HepG2 (cell line): ENCODE measurements around the gene LUC7L. TPM values are rescaled to one million over a fixed set of nuclear protein-coding genes. Genes with fewer than 3 reads are reported as not detected.

Experiments
- CHD4 ChIP-seq: fragments of 200-600 bp; sonication (generic); IDR thresholded peaks from 2 replicates; pipeline ENCODE4 v1.7.0; 2017; ENCODE audit warnings: mild to moderate bottlenecking, low read length, borderline replicate concordance
- KLF16 ChIP-seq, 2 experiments: sonication (generic) in 1 of 2; formaldehyde crosslinking in 1 of 2; IDR thresholded peaks; 2 replicates each; pipeline versions ENCODE4 v1.6.1 to v1.8.0; 2016 to 2023; ENCODE audit warnings: missing genetic modification reagents in 2 of 2, missing compliant biosample characterization in 1 of 2
- MLX ChIP-seq: IDR thresholded peaks from 2 replicates; pipeline ENCODE4 v1.6.1; 2016
- NCOA1 ChIP-seq: sonication (generic); formaldehyde crosslinking; IDR thresholded peaks from 2 replicates; pipeline ENCODE4 v1.9.0; 2021; ENCODE audit warnings: missing genetic modification reagents
- NCOR1 ChIP-seq: fragments of 200-600 bp; sonication (generic); IDR thresholded peaks from 2 replicates; pipeline ENCODE4 v1.7.0; 2017; ENCODE audit warnings: antibody characterized with exemption, low read length, borderline replicate concordance
- SP140L ChIP-seq: sonication (generic); formaldehyde crosslinking; IDR thresholded peaks from 2 replicates; pipeline ENCODE4 v1.4.0; 2020; ENCODE audit warnings: missing genetic modification reagents, borderline replicate concordance
- TSC22D2 ChIP-seq: sonication (generic); formaldehyde crosslinking; IDR thresholded peaks from 2 replicates; pipeline ENCODE4 v1.5.1; 2020; ENCODE audit warnings: missing genetic modification reagents, mild to moderate bottlenecking, borderline replicate concordance
- ZBTB7B ChIP-seq: sonication (generic); formaldehyde crosslinking; IDR thresholded peaks from 2 replicates; pipeline ENCODE4 v1.4.0; 2020; ENCODE audit warnings: missing genetic modification reagents
- ZFP37 ChIP-seq: sonication (generic); formaldehyde crosslinking; IDR thresholded peaks from 2 replicates; pipeline ENCODE4 v1.4.0; 2020; ENCODE audit warnings: missing genetic modification reagents, borderline replicate concordance
- ZFP90 ChIP-seq: sonication (generic); formaldehyde crosslinking; IDR thresholded peaks from 2 replicates; pipeline ENCODE4 v1.8.0; 2022; ENCODE audit warnings: missing genetic modification reagents, mild to moderate bottlenecking, inconsistent platforms, borderline replicate concordance
- ZIK1 ChIP-seq: sonication (generic); formaldehyde crosslinking; IDR thresholded peaks from 2 replicates; pipeline ENCODE4 v1.5.0; 2020; ENCODE audit warnings: mild to moderate bottlenecking, low read depth, missing genetic modification reagents, borderline replicate concordance
- ZNF343 ChIP-seq: sonication (generic); formaldehyde crosslinking; IDR thresholded peaks from 2 replicates; pipeline ENCODE4 v1.4.0; 2020; ENCODE audit warnings: mild to moderate bottlenecking, missing genetic modification reagents
- ZNF432 ChIP-seq: sonication (generic); formaldehyde crosslinking; IDR thresholded peaks from 2 replicates; pipeline ENCODE4 v1.5.0; 2020; ENCODE audit warnings: missing genetic modification reagents, mild to moderate bottlenecking, borderline replicate concordance
- polyA plus RNA-seq, 8 experiments: library from polyadenylated mRNA; depleted of rRNA in 3 of 8; stranded (reverse) in 7 of 8; unstranded in 1 of 8; fragments of >200 nt; fragmentation: Illumina TruSeq in 4 of 8; extraction: Trizol in 4 of 8; gene quantifications; 2 replicates each; pipeline versions ENCODE4 v1.2.1 to v1.2.3, GENCODE V29; 2011 to 2016; ENCODE audit warnings: low read depth in 4 of 8, missing spikeins in 1 of 8, mixed read lengths in 1 of 8; ENCODE audit not compliant: insufficient read depth in 1 of 8
- total RNA-seq, 5 experiments: library from RNA; depleted of rRNA; stranded (reverse); fragments of >200 nt; fragmentation: Illumina TruSeq; extraction: Trizol; gene quantifications; 2 replicates each; pipeline ENCODE4 v1.2.3, GENCODE V29; 2016; ENCODE audit warnings: low read depth in 1 of 5
- TF ChIP-seq, protein P1 (sequence below): sonication (generic); formaldehyde crosslinking; IDR thresholded peaks from 2 replicates; pipeline ENCODE4 v1.8.1; 2023; ENCODE audit warnings: mild to moderate bottlenecking, missing genetic modification reagents
- TF ChIP-seq, protein P2 (sequence below): sonication (generic); formaldehyde crosslinking; IDR thresholded peaks from 2 replicates; pipeline ENCODE4 v1.4.0; 2020; ENCODE audit warnings: missing genetic modification reagents
- TF ChIP-seq, protein P3 (sequence below): sonication (generic); formaldehyde crosslinking; IDR thresholded peaks from 2 replicates; pipeline ENCODE4 v1.5.1; 2020; ENCODE audit warnings: mild to moderate bottlenecking, missing genetic modification reagents, moderate library complexity
- TF ChIP-seq, protein P4 (sequence below): sonication (generic); formaldehyde crosslinking; IDR thresholded peaks from 2 replicates; pipeline ENCODE4 v1.5.0; 2020; ENCODE audit warnings: missing genetic modification reagents

Gene LUC7L
- total and polyA plus RNA-seq, 2 of the 13 experiments (the other 11 are each of a cell fraction or from before 2014, with no cell fraction given) = 48.7 to 56.9 TPM

- TF ChIP-seq, protein P1, sequence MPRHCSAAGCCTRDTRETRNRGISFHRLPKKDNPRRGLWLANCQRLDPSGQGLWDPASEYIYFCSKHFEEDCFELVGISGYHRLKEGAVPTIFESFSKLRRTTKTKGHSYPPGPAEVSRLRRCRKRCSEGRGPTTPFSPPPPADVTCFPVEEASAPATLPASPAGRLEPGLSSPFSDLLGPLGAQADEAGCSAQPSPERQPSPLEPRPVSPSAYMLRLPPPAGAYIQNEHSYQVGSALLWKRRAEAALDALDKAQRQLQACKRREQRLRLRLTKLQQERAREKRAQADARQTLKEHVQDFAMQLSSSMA (CRISPR knock-in tag) = peak; percentile 89; the same call in 1 of the 2 replicates
- TF ChIP-seq, protein P2, sequence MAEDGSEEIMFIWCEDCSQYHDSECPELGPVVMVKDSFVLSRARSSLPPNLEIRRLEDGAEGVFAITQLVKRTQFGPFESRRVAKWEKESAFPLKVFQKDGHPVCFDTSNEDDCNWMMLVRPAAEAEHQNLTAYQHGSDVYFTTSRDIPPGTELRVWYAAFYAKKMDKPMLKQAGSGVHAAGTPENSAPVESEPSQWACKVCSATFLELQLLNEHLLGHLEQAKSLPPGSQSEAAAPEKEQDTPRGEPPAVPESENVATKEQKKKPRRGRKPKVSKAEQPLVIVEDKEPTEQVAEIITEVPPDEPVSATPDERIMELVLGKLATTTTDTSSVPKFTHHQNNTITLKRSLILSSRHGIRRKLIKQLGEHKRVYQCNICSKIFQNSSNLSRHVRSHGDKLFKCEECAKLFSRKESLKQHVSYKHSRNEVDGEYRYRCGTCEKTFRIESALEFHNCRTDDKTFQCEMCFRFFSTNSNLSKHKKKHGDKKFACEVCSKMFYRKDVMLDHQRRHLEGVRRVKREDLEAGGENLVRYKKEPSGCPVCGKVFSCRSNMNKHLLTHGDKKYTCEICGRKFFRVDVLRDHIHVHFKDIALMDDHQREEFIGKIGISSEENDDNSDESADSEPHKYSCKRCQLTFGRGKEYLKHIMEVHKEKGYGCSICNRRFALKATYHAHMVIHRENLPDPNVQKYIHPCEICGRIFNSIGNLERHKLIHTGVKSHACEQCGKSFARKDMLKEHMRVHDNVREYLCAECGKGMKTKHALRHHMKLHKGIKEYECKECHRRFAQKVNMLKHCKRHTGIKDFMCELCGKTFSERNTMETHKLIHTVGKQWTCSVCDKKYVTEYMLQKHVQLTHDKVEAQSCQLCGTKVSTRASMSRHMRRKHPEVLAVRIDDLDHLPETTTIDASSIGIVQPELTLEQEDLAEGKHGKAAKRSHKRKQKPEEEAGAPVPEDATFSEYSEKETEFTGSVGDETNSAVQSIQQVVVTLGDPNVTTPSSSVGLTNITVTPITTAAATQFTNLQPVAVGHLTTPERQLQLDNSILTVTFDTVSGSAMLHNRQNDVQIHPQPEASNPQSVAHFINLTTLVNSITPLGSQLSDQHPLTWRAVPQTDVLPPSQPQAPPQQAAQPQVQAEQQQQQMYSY = peak; percentile 75; the same call in 1 of the 2 replicates
- TF ChIP-seq, protein P3, sequence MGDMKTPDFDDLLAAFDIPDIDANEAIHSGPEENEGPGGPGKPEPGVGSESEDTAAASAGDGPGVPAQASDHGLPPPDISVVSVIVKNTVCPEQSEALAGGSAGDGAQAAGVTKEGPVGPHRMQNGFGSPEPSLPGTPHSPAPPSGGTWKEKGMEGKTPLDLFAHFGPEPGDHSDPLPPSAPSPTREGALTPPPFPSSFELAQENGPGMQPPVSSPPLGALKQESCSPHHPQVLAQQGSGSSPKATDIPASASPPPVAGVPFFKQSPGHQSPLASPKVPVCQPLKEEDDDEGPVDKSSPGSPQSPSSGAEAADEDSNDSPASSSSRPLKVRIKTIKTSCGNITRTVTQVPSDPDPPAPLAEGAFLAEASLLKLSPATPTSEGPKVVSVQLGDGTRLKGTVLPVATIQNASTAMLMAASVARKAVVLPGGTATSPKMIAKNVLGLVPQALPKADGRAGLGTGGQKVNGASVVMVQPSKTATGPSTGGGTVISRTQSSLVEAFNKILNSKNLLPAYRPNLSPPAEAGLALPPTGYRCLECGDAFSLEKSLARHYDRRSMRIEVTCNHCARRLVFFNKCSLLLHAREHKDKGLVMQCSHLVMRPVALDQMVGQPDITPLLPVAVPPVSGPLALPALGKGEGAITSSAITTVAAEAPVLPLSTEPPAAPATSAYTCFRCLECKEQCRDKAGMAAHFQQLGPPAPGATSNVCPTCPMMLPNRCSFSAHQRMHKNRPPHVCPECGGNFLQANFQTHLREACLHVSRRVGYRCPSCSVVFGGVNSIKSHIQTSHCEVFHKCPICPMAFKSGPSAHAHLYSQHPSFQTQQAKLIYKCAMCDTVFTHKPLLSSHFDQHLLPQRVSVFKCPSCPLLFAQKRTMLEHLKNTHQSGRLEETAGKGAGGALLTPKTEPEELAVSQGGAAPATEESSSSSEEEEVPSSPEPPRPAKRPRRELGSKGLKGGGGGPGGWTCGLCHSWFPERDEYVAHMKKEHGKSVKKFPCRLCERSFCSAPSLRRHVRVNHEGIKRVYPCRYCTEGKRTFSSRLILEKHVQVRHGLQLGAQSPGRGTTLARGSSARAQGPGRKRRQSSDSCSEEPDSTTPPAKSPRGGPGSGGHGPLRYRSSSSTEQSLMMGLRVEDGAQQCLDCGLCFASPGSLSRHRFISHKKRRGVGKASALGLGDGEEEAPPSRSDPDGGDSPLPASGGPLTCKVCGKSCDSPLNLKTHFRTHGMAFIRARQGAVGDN (CRISPR knock-in tag) = peak; percentile 99
- TF ChIP-seq SP140L = 0 out of 2 replicates have a peak, but pooled peaks have one; percentile 35
- peak; percentile 97 for TF ChIP-seq NCOA1 (CRISPR knock-in tag)
- TF ChIP-seq NCOR1 = no peak
- peak; percentile 98 for TF ChIP-seq ZNF343 (CRISPR knock-in tag)
- TF ChIP-seq ZBTB7B (CRISPR knock-in tag) = peak; percentile 89
- TF ChIP-seq TSC22D2 (CRISPR knock-in tag) = peak; percentile 93
- peak; percentile 81 for TF ChIP-seq MLX (CRISPR knock-in tag)
- peak; percentile 68; the same call in 1 of the 2 replicates for TF ChIP-seq ZNF432 (CRISPR knock-in tag)
- TF ChIP-seq ZIK1 = peak; percentile 99
- peak; percentile 94; the same call in 1 of the 2 replicates for TF ChIP-seq ZFP37 (CRISPR knock-in tag)
- peak; percentile 87; the same call in 1 of the 2 replicates for TF ChIP-seq ZFP90 (CRISPR knock-in tag)
- TF ChIP-seq CHD4 = no peak
- TF ChIP-seq, protein P4, sequence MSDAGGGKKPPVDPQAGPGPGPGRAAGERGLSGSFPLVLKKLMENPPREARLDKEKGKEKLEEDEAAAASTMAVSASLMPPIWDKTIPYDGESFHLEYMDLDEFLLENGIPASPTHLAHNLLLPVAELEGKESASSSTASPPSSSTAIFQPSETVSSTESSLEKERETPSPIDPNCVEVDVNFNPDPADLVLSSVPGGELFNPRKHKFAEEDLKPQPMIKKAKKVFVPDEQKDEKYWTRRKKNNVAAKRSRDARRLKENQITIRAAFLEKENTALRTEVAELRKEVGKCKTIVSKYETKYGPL (CRISPR knock-in tag) = peak; percentile 88
- TF ChIP-seq KLF16 (CRISPR knock-in tag; IDR thresholded peaks at IDR 0.05) = peak; percentile 93 to 96
These were observed 48.3 kb downstream of the LUC7L start (continued) for GRCh38 chr16:180681-181564.
